SK-N-SH (cell line): ENCODE results near the gene OR2M4.

ENCODE experiments used
- CTCF ChIP-seq: fragments of 200-600 bp; sonication (generic); IDR thresholded peaks from 2 replicates; pipeline ENCODE4 v1.6.1; 2017; ENCODE audit warnings: antibody characterized with exemption, mild to moderate bottlenecking, moderate library complexity
- FOXM1 ChIP-seq: IDR thresholded peaks from 2 replicates; pipeline ENCODE4 v1.4.0; 2012; ENCODE audit warnings: low read depth, mild to moderate bottlenecking
- JUND ChIP-seq: IDR thresholded peaks from 2 replicates; pipeline ENCODE4 v1.4.0; 2012
- MXI1 ChIP-seq: IDR thresholded peaks from 2 replicates; pipeline ENCODE4 v1.6.1; 2012; ENCODE audit warnings: mild to moderate bottlenecking, low read depth, low read length, improper control_type of control experiment
- POLR2AphosphoS5 ChIP-seq: IDR thresholded peaks from 2 replicates; pipeline ENCODE4 v1.6.1; 2012; ENCODE audit warnings: low read depth, low read length
- TAF1 ChIP-seq: IDR thresholded peaks from 2 replicates; pipeline ENCODE4 v1.6.1; 2012; ENCODE audit warnings: low read depth, mild to moderate bottlenecking, low read length, moderate library complexity, borderline replicate concordance
- YY1 ChIP-seq: IDR thresholded peaks from 2 replicates; pipeline ENCODE4 v1.4.0; 2012; ENCODE audit warnings: low read depth, mild to moderate bottlenecking
- TF ChIP-seq, protein P1 (sequence below): fragments of 150-350 bp; IDR thresholded peaks from 2 replicates; pipeline ENCODE4 v1.6.1; 2017; ENCODE audit warnings: antibody characterized with exemption, low read length, low read depth, borderline replicate concordance

DNA sequence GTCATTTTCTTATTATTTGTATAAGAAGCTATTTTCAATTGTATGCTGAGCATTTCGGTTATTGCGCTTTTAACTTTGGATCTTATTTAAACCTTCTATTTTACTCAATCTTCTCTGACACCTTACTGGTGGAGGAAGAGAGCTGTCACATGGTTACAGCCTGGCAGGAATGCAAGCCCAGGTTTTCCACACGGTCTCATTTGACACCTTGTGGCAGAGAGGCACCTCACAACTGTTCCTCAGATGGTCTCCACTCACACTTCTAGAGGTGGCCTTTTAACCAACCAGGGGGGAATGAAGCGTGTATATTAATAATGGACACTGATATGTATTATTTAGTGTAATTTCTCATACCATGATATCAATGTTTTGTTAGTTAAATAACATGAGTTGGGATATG is 37.0 kb downstream of the OR2M4 start:
- TF ChIP-seq POLR2AphosphoS5 (no peak), MXI1 (no peak), CTCF (no peak), TAF1 (no peak), JUND (no peak), FOXM1 (no peak), YY1 (no peak)
- TF ChIP-seq, protein P1, sequence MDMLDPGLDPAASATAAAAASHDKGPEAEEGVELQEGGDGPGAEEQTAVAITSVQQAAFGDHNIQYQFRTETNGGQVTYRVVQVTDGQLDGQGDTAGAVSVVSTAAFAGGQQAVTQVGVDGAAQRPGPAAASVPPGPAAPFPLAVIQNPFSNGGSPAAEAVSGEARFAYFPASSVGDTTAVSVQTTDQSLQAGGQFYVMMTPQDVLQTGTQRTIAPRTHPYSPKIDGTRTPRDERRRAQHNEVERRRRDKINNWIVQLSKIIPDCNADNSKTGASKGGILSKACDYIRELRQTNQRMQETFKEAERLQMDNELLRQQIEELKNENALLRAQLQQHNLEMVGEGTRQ, result no peak
